SK-N-SH (cell line): ENCODE data around the gene IDUA.

Experiments
- ELF1 ChIP-seq: IDR thresholded peaks from 2 replicates; pipeline ENCODE4 v1.4.0; 2012
- EP300 ChIP-seq, 2 experiments: IDR thresholded peaks; 2 replicates each; pipeline versions ENCODE4 v1.4.0 to v1.6.1; 2012; ENCODE audit warnings: borderline replicate concordance in 1 of 2, low read depth in 1 of 2, low read length in 1 of 2
- EZH2phosphoT487 ChIP-seq: fragments of 200-600 bp; sonication (generic); IDR thresholded peaks from 2 replicates; pipeline ENCODE4 v1.6.1; 2017; ENCODE audit warnings: low read depth, mixed run types, mild to moderate bottlenecking, antibody characterized with exemption, moderate library complexity, borderline replicate concordance
- FOXJ3 ChIP-seq: sonication (generic); formaldehyde crosslinking; IDR thresholded peaks from 2 replicates; pipeline ENCODE4 v1.5.1; 2020; ENCODE audit warnings: mild to moderate bottlenecking, missing genetic modification reagents
- FOXM1 ChIP-seq: IDR thresholded peaks from 2 replicates; pipeline ENCODE4 v1.4.0; 2012; ENCODE audit warnings: low read depth, mild to moderate bottlenecking
- GABPA ChIP-seq: IDR thresholded peaks from 2 replicates; pipeline ENCODE4 v1.4.0; 2012; ENCODE audit warnings: low read depth, mild to moderate bottlenecking
- NRF1 ChIP-seq: IDR thresholded peaks from 2 replicates; pipeline ENCODE4 v1.6.1; 2012; ENCODE audit warnings: low read depth, mild to moderate bottlenecking, low read length
- POLR2AphosphoS5 ChIP-seq: IDR thresholded peaks from 2 replicates; pipeline ENCODE4 v1.6.1; 2012; ENCODE audit warnings: low read depth, low read length
- SIN3A ChIP-seq: IDR thresholded peaks from 2 replicates; pipeline ENCODE4 v1.6.1; 2012; ENCODE audit warnings: low read depth, mild to moderate bottlenecking, low read length, moderate library complexity, borderline replicate concordance
- SMC3 ChIP-seq: IDR thresholded peaks from 2 replicates; pipeline ENCODE4 v1.6.1; 2012; ENCODE audit warnings: low read depth, low read length, improper control_type of control experiment
- TAF1 ChIP-seq: IDR thresholded peaks from 2 replicates; pipeline ENCODE4 v1.6.1; 2012; ENCODE audit warnings: low read depth, mild to moderate bottlenecking, low read length, moderate library complexity, borderline replicate concordance
- TF ChIP-seq, protein P1 (sequence below): fragments of 200-600 bp; sonication (generic); IDR thresholded peaks from 2 replicates; pipeline ENCODE4 v1.6.1; 2017; ENCODE audit warnings: antibody characterized with exemption, mild to moderate bottlenecking, moderate library complexity
- TF ChIP-seq, protein P2 (sequence below): IDR thresholded peaks from 2 replicates; pipeline ENCODE4 v1.4.0; 2012; ENCODE audit warnings: low read depth
- TF ChIP-seq, protein P3 (sequence below): IDR thresholded peaks from 2 replicates; pipeline ENCODE4 v1.4.0; 2012; ENCODE audit warnings: low read depth, borderline replicate concordance

DNA sequence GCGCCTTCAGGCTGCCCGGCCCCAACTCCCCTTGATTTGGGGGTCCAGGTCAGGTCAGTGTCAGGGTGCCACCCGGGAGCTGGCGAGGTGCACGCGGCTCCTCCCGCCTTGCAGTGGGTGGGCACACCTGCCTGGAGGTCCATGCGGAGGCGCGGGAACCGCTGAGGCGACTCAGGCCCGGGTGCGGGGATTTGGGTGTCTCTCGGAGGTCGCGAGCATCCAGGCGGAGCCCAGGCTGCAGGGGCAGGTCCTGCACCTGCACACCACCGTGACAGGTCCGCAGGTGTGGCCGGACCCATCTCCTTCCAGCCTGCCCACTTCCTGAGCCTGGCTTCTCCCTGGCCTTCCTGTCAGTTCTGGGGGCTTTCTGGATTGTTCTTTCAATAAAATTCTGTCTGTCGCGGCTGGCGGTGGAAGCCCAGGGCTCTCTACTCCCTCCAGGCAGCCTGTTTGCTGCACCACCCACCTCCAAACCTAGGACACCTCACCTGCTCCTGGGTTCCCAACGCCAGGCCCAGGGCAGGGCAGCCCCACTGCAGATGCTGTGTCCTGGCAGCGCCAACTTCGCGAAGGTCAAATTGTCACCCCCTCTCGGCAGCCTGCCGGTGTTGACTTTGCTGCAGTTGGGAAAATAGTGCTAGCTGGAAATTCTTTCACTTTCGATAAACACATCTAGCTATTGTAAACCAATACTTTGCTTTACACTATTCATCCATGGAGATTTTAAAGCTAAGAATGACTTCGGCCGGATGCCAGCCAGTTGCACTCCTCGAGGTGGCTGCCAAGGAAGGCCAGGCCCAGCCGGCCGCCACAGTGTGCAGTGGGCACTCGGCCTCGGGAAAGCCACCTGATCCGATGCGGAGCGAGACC, 60.5 kb downstream of the IDUA start:
- TF ChIP-seq EP300 (IDR thresholded peaks at IDR 0.05; ENCODE audit: borderline replicate concordance in 1 of 2, low read depth in 1 of 2, low read length in 1 of 2) (no peak), SIN3A (no peak), SMC3 (no peak), POLR2AphosphoS5 (no peak), NRF1 (no peak), GABPA (no peak), EZH2phosphoT487 (no peak), FOXM1 (no peak), TAF1 (no peak), FOXJ3 (CRISPR knock-in tag) (no peak), ELF1 (no peak)
- TF ChIP-seq, protein P1, sequence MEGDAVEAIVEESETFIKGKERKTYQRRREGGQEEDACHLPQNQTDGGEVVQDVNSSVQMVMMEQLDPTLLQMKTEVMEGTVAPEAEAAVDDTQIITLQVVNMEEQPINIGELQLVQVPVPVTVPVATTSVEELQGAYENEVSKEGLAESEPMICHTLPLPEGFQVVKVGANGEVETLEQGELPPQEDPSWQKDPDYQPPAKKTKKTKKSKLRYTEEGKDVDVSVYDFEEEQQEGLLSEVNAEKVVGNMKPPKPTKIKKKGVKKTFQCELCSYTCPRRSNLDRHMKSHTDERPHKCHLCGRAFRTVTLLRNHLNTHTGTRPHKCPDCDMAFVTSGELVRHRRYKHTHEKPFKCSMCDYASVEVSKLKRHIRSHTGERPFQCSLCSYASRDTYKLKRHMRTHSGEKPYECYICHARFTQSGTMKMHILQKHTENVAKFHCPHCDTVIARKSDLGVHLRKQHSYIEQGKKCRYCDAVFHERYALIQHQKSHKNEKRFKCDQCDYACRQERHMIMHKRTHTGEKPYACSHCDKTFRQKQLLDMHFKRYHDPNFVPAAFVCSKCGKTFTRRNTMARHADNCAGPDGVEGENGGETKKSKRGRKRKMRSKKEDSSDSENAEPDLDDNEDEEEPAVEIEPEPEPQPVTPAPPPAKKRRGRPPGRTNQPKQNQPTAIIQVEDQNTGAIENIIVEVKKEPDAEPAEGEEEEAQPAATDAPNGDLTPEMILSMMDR = no peak
- TF ChIP-seq, protein P2, sequence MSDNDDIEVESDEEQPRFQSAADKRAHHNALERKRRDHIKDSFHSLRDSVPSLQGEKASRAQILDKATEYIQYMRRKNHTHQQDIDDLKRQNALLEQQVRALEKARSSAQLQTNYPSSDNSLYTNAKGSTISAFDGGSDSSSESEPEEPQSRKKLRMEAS = no peak
- TF ChIP-seq, protein P3, sequence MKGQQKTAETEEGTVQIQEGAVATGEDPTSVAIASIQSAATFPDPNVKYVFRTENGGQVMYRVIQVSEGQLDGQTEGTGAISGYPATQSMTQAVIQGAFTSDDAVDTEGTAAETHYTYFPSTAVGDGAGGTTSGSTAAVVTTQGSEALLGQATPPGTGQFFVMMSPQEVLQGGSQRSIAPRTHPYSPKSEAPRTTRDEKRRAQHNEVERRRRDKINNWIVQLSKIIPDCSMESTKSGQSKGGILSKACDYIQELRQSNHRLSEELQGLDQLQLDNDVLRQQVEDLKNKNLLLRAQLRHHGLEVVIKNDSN = no peak
